Measurements from ENCODE around the gene KLF7. TPM values are rescaled to one million over a fixed set of nuclear protein-coding genes. Genes with fewer than 3 reads are reported as not detected.
A peak's percentile ranks its signal among the peaks of the same experiment; 100 is the strongest.

Gene KLF7
- total and polyA plus RNA-seq, 2 donors (not counting 3 experiments of a cell fraction or from before 2014, with no cell fraction given) = 32.8 to 42.9 TPM

GRCh38 chr2:207167099-207167923 is 1.6 kb upstream of the KLF7 start:
- BruUV-seq (replicated peaks) = TSS peak; percentile 8
- dilution Hi-C loops (cut with MboI; ENCODE audit: extremely low pct_ligation_motif_present, low sequenced_read_pairs) (no loop called here), intact Hi-C loops (cut with micrococcal nuclease) (loop anchor here (2.0 kb wide), 1 partner anchor 179 kb away; no protein-coding TSS in a partner anchor)
- Histone ChIP-seq H3K9ac (replicated peaks; ENCODE audit: extremely low read depth, insufficient read depth, low read length) (peak overlapping the region; percentile 97), H3K9me1 (replicated peaks; ENCODE audit: control insufficient read depth, extremely low read depth, insufficient read depth, low read length) (no peaks in the 10 kb centered on the region), H2AFZ (ENCODE audit: low read depth, low read length) (peak overlapping the region; percentile 10), H3K79me2 (ENCODE audit: control insufficient read depth, insufficient read depth, low read length) (peaks cover 30% of the 10 kb centered on the region), H3K9me3 (replicated peaks; ENCODE audit: control insufficient read depth, insufficient read depth, low read length) (no peaks in the 10 kb centered on the region), H3K36me3 (ENCODE audit: control insufficient read depth in 2 of 2, extremely low read depth in 1 of 2, insufficient read depth in 2 of 2, low read length in 2 of 2) (no peaks in the 10 kb centered on the region), H3K27me3 (ENCODE audit: control insufficient read depth in 2 of 2, insufficient read depth in 2 of 2, low read length in 2 of 2) (no peaks in the 10 kb centered on the region), H3K4me3 (replicated peaks in 1 of 3; ENCODE audit: insufficient read depth in 1 of 3, low read depth in 1 of 3, low read length in 3 of 3) (peak overlapping the region in 2 of 3 experiments; percentile 32 to 59), H4K20me1 (replicated peaks; ENCODE audit: control insufficient read depth, extremely low read depth, insufficient read depth, low read length) (no peaks in the 10 kb centered on the region), H3K4me2 (ENCODE audit: insufficient read depth, low read length) (peak overlapping the region; percentile 53), H3K4me1 (ENCODE audit: control insufficient read depth, extremely low read depth, insufficient read depth, low read length) (peaks cover 16% of the 10 kb centered on the region), H3K27ac (ENCODE audit: insufficient read depth, low read depth, low read length) (peak overlapping the region; percentile 66)
- DNase-seq (ENCODE audit: low read depth, low spot score) (no peak), FAIRE-seq (peak; percentile 63)
- no peak for TF ChIP-seq JUN (IDR thresholded peaks at IDR 0.05; ENCODE audit: borderline replicate concordance, insufficient read depth, insufficient read length, low read depth)
- no peak for TF ChIP-seq CTCF (IDR thresholded peaks at IDR 0.05; ENCODE audit: extremely low read depth in 1 of 2, insufficient read depth in 1 of 2, low read depth in 1 of 2, low read length in 2 of 2)
- no peak for TF ChIP-seq POLR2A (IDR thresholded peaks at IDR 0.05; ENCODE audit: low read depth, low read length)
- no peak for TF ChIP-seq FOS (IDR thresholded peaks at IDR 0.05; ENCODE audit: borderline replicate concordance, insufficient read depth, low read length)
- no peak for TF ChIP-seq POLR2AphosphoS5 (IDR thresholded peaks at IDR 0.05; ENCODE audit: insufficient read depth, low read depth, low read length)
- TF ChIP-seq GATA2 (IDR thresholded peaks at IDR 0.05; ENCODE audit: insufficient read depth, insufficient read length, low read depth, low read length) = no peak
- TF ChIP-seq MYC (IDR thresholded peaks at IDR 0.05; ENCODE audit: low read depth, low read length) = no peak
- no peak for TF ChIP-seq EZH2 (IDR thresholded peaks at IDR 0.05; ENCODE audit: borderline replicate concordance, low read depth, low read length, severe bottlenecking)
- TF ChIP-seq MAX (IDR thresholded peaks at IDR 0.05; ENCODE audit: insufficient read depth, insufficient read length) = no peak
- ChIA-PET CTCF (interaction anchor here (0.9 to 5.3 kb wide), 4 partner anchors 9 to 306 kb away, joined by 3 to 39 read pairs (median 6); no protein-coding TSS in a partner anchor), POLR2A (interaction anchor here (0.6 to 1.2 kb wide), 4 partner anchors 137 to 367 kb away, joined by 3 to 5 read pairs (median 4); no protein-coding TSS in a partner anchor)
